Rectal smooth muscle tissue (tissue), 1 donor: ENCODE measurements around the gene PLPP6.
"Not testable (repeated sequence)": the region's sequence is repeated elsewhere in the genome, so short reads cannot be mapped to it uniquely, and the experiment has no call there.

Source experiments
- H3K27ac ChIP-seq: one replicate; pipeline ENCODE4 v1.7.0; 2013; ENCODE audit warnings: low read depth, low read length, inconsistent platforms
- H3K27me3 ChIP-seq: one replicate; pipeline ENCODE4 v1.7.0; 2013; ENCODE audit warnings: low read length; ENCODE audit not compliant: control insufficient read depth, insufficient read depth
- H3K36me3 ChIP-seq: one replicate; pipeline ENCODE4 v1.7.0; 2013; ENCODE audit warnings: low read length; ENCODE audit not compliant: control insufficient read depth, insufficient read depth
- H3K4me1 ChIP-seq: one replicate; pipeline ENCODE4 v1.7.0; 2013; ENCODE audit warnings: low read length; ENCODE audit not compliant: control insufficient read depth, insufficient read depth
- H3K4me3 ChIP-seq: one replicate; pipeline ENCODE4 v1.7.0; 2013; ENCODE audit warnings: low read length
- H3K9ac ChIP-seq: one replicate; pipeline ENCODE4 v1.7.0; 2013; ENCODE audit warnings: low read length

Gene PLPP6

DNA sequence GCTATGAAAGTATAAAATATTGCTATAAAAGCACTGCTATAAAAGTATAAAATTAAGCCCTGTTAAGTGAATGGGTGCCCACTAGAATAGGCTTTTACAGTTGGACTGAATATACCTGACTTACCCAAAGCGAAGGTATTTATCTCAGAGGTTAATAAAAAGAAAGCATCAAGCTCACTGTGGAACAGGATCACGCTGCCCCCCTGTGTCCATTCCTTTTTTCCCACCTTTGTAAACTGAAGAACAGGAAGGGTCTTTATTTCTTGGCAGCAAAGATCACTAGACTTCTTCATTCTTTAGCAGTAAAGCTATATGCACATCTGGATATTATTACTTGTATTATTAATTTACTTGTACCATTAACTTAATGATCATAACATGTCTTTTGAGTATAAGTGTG is 22.1 kb upstream of the PLPP6 start:
- H3K4me3 ChIP-seq: no peak overlapping the region
- no peaks in the 10 kb centered on the region for H3K27me3 ChIP-seq
- no peaks in the 10 kb centered on the region for H3K36me3 ChIP-seq
- no peak overlapping the region for H3K27ac ChIP-seq
- no peaks in the 10 kb centered on the region for H3K4me1 ChIP-seq
- H3K9ac ChIP-seq: no peak overlapping the region

DNA sequence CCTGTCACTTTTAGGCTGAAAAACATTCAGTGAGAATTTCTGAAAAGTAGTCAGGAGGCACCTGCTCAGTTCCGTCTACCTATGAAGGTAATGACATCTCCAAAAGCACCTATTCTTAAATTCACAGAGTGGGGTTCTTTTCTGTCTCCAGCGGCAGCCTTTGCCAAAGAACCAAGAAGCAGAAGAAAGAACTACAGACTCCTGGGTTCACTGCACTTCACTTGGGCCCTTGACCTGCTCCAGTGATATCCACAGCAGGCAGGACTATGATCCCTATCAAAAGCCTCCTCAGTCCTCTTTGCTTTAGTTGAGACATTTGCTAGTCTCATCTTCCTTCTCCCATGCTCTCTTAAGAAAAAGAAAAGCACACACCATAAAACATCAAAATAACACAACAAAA is 19.7 kb upstream of the PLPP6 start:
- Histone ChIP-seq H3K36me3 (no peaks in the 10 kb centered on the region), H3K4me3 (no peak overlapping the region), H3K27me3 (no peaks in the 10 kb centered on the region), H3K27ac (no peak overlapping the region), H3K4me1 (no peaks in the 10 kb centered on the region), H3K9ac (no peak overlapping the region)

- Histone ChIP-seq H3K27me3 (no peaks in the 10 kb centered on the region), H3K4me1 (no peaks in the 10 kb centered on the region)
Measured at GRCh38 chr9:4654084-4654483, 8.0 kb upstream of the PLPP6 start.

DNA sequence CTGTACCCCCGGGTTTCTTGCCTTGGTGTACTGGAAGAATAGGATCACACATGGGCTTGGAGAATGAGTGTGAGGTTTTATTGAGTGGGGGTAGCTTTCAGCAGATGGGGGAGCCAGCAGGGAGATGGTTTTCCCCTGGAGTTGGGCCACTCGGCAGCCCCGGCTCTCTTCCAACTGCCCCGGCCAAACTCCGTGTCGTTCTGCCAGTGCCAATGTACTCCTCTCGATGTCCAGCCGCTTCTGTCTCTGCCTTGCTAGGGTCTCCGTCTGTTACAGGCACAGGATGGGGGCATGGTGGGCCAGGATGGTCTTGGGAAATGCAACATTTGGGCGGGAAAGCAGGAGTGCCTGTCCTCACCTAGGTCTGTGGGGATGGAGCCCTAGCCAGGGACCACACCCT is 7.6 kb upstream of the PLPP6 start:
- Histone ChIP-seq H3K27ac (no peak overlapping the region), H3K4me3 (no peak overlapping the region), H3K9ac (no peak overlapping the region), H3K27me3 (no peaks in the 10 kb centered on the region), H3K36me3 (no peaks in the 10 kb centered on the region), H3K4me1 (no peaks in the 10 kb centered on the region)

More at GRCh38 chr9:4654084-4654483, 8.0 kb upstream of the PLPP6 start:
- H3K4me3 ChIP-seq: no peak overlapping the region
- no peak overlapping the region for H3K9ac ChIP-seq
- no peaks in the 10 kb centered on the region for H3K36me3 ChIP-seq
- no peak overlapping the region for H3K27ac ChIP-seq

- not testable (repeated sequence) for H3K36me3 ChIP-seq, H3K4me3 ChIP-seq, H3K4me1 ChIP-seq, H3K27me3 ChIP-seq, H3K27ac ChIP-seq, H3K9ac ChIP-seq
Measured at GRCh38 chr9:4656196-4656595, 5.9 kb upstream of the PLPP6 start.

GRCh38 chr9:4656621-4657020 is 5.5 kb upstream of the PLPP6 start:
- Histone ChIP-seq H3K4me3 (no peak overlapping the region), H3K27me3 (no peaks in the 10 kb centered on the region), H3K9ac (no peak overlapping the region), H3K36me3 (no peaks in the 10 kb centered on the region), H3K27ac (no peak overlapping the region), H3K4me1 (no peaks in the 10 kb centered on the region)

- no peak overlapping the region for H3K9ac ChIP-seq
- H3K27ac ChIP-seq: no peak overlapping the region
- H3K4me1 ChIP-seq: no peaks in the 10 kb centered on the region
- H3K36me3 ChIP-seq: no peaks in the 10 kb centered on the region
- H3K27me3 ChIP-seq: no peaks in the 10 kb centered on the region
- no peak overlapping the region for H3K4me3 ChIP-seq
Measured at GRCh38 chr9:4657426-4658159, 4.5 kb upstream of the PLPP6 start.

DNA sequence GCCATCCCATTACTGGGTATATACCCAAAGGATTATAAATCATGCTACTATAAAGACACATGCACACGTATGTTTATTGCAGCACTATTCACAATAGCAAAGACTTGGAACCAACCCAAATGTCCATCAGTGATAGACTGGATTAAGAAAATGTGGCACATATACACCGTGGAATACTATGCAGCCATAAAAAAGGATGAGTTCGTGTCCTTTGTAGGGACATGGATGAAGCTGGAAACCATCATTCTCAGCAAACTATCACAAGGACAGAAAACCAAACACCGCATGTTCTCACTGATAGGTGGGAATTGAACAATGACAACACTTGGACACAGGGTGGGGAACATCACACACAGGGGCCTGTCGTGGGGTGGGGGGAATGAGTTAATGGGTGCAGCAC is 1.4 kb upstream of the PLPP6 start:
- not testable (repeated sequence) for H3K27ac ChIP-seq, H3K36me3 ChIP-seq, H3K4me3 ChIP-seq, H3K4me1 ChIP-seq, H3K27me3 ChIP-seq, H3K9ac ChIP-seq

DNA sequence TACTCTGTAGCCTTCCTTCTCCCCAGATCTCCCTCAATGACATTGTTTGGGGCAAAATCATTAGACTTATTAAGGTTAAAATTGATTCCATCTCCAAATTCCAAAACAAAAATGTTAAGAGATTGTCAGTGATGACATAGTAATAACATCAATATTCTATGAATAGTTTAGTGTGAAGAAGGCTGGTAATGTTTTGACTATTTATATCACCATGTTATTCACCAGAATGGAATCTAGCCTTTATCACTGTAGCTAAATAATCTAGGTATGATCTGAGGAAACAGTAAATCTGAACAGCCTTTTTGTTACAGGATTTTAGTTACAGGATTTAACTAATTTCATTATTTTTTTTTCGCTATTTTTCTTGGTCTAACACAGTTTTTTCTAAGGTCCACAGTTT is 929 bp upstream of the PLPP6 start:
- Histone ChIP-seq H3K27ac (no peak overlapping the region), H3K27me3 (no peaks in the 10 kb centered on the region), H3K4me1 (no peaks in the 10 kb centered on the region), H3K36me3 (no peaks in the 10 kb centered on the region), H3K4me3 (no peak overlapping the region), H3K9ac (no peak overlapping the region)

DNA sequence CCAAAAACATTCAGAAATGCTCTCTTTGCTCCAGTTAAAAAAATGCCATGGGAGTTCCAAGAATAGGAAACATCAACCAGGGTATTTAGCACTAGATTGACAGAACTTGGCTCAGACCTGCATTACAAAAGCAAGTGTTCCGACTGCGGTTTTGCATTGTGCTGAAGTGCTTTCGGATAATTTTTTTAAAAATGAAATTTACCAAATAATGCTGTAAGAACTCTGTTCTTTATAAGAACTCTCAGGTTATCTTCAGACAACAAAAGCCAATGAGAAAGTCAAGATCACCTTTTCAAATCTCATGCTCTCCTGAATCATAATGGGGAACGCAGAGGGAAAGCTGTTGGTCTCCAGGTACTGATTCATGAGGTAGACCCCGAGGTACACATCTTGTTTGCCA is 483 bp upstream of the PLPP6 start:
- Histone ChIP-seq H3K27me3 (no peaks in the 10 kb centered on the region), H3K9ac (no peak overlapping the region), H3K4me3 (peak overlapping the region; percentile 84), H3K36me3 (no peaks in the 10 kb centered on the region), H3K27ac (no peak overlapping the region), H3K4me1 (no peaks in the 10 kb centered on the region)

- Histone ChIP-seq H3K27ac (no peak overlapping the region), H3K9ac (no peak overlapping the region), H3K27me3 (no peaks in the 10 kb centered on the region), H3K4me3 (peak overlapping the region; percentile 84), H3K4me1 (no peaks in the 10 kb centered on the region), H3K36me3 (no peaks in the 10 kb centered on the region)
Measured at GRCh38 chr9:4662989-4663792, 1.1 kb downstream of the PLPP6 start.

- Histone ChIP-seq H3K9ac (no peak overlapping the region), H3K4me1 (no peaks in the 10 kb centered on the region), H3K27me3 (no peaks in the 10 kb centered on the region), H3K36me3 (no peaks in the 10 kb centered on the region), H3K4me3 (no peak overlapping the region), H3K27ac (no peak overlapping the region)
Measured at GRCh38 chr9:4663956-4664355, 1.9 kb downstream of the PLPP6 start.

- H3K4me1 ChIP-seq: no peaks in the 10 kb centered on the region
- H3K4me3 ChIP-seq: no peak overlapping the region
- no peaks in the 10 kb centered on the region for H3K36me3 ChIP-seq
- no peak overlapping the region for H3K9ac ChIP-seq
- no peak overlapping the region for H3K27ac ChIP-seq
- H3K27me3 ChIP-seq: no peaks in the 10 kb centered on the region
Measured at GRCh38 chr9:4665357-4665756, 3.3 kb downstream of the PLPP6 start.
